ENCODE results near the gene TPSD1.
A peak's percentile ranks its signal among the peaks of the same experiment; 100 is the strongest.

TPSD1 gene

GRCh38 chr16:1272453-1273198, 16.8 kb downstream of the TPSD1 start:
- H3K9me3 ChIP-seq (ENCODE audit: insufficient read depth, low read length), result no peaks in the 10 kb centered on the region
- no peaks in the 10 kb centered on the region for H3K9me2 ChIP-seq (replicated peaks; ENCODE audit: insufficient read depth, low read length)
- peak overlapping the region; percentile 77 for H3K27ac ChIP-seq (ENCODE audit: low read depth, low read length)
- H3F3A ChIP-seq (ENCODE audit: insufficient read depth), result peaks cover 5% of the 10 kb centered on the region; the same call in 1 of the 2 replicates
- H2AFZ ChIP-seq (ENCODE audit: low read depth, low read length, severe bottlenecking), result peak overlapping the region; percentile 37
- no peaks in the 10 kb centered on the region for H3K79me2 ChIP-seq (ENCODE audit: insufficient read depth, low read length)
- H3K9ac ChIP-seq (ENCODE audit: low read length), result peak overlapping the region; percentile 37; the same call in 1 of the 2 replicates
- H3K4me3 ChIP-seq (ENCODE audit: insufficient read depth, low read length, poor library complexity, severe bottlenecking), result no peak overlapping the region
- no peaks in the 10 kb centered on the region for H3K27me3 ChIP-seq (ENCODE audit: low read length)
- TF ChIP-seq EZH2phosphoT487 (conservative IDR thresholded peaks at IDR 0.05; ENCODE audit: low read length), result no peak
- no peak for TF ChIP-seq CTCF (IDR thresholded peaks at IDR 0.05; ENCODE audit: insufficient read depth, low read length, poor library complexity, severe bottlenecking)
- H3K4me2 ChIP-seq (ENCODE audit: low read depth, low read length, poor library complexity, severe bottlenecking), result peak overlapping the region; percentile 61
- H4K20me1 ChIP-seq (ENCODE audit: low read depth, low read length), result no peaks in the 10 kb centered on the region
- no peaks in the 10 kb centered on the region for H3K36me3 ChIP-seq (ENCODE audit: low read length)

GRCh38 chr16:1273816-1274215, 17.9 kb downstream of the TPSD1 start:
- Histone ChIP-seq H3K4me3 (ENCODE audit: insufficient read depth, low read length, poor library complexity, severe bottlenecking) (no peak overlapping the region), H3K9ac (ENCODE audit: low read length) (no peak overlapping the region), H3K9me3 (ENCODE audit: insufficient read depth, low read length) (no peaks in the 10 kb centered on the region), H4K20me1 (ENCODE audit: low read depth, low read length) (no peaks in the 10 kb centered on the region), H3K27me3 (ENCODE audit: low read length) (no peaks in the 10 kb centered on the region), H3F3A (ENCODE audit: insufficient read depth) (peaks cover 5% of the 10 kb centered on the region; the same call in 1 of the 2 replicates), H3K79me2 (ENCODE audit: insufficient read depth, low read length) (no peaks in the 10 kb centered on the region), H3K9me2 (replicated peaks; ENCODE audit: insufficient read depth, low read length) (no peaks in the 10 kb centered on the region), H3K36me3 (ENCODE audit: low read length) (no peaks in the 10 kb centered on the region), H3K27ac (ENCODE audit: low read depth, low read length) (no peak overlapping the region), H2AFZ (ENCODE audit: low read depth, low read length, severe bottlenecking) (no peak overlapping the region), H3K4me2 (ENCODE audit: low read depth, low read length, poor library complexity, severe bottlenecking) (no peak overlapping the region)
- TF ChIP-seq CTCF (IDR thresholded peaks at IDR 0.05; ENCODE audit: insufficient read depth, low read length, poor library complexity, severe bottlenecking) (no peak), EZH2phosphoT487 (conservative IDR thresholded peaks at IDR 0.05; ENCODE audit: low read length) (no peak)

- TF ChIP-seq EZH2phosphoT487 (conservative IDR thresholded peaks at IDR 0.05; ENCODE audit: low read length), result no peak
- TF ChIP-seq CTCF (IDR thresholded peaks at IDR 0.05; ENCODE audit: insufficient read depth, low read length, poor library complexity, severe bottlenecking), result no peak
- Histone ChIP-seq H3F3A (ENCODE audit: insufficient read depth) (peaks cover 5% of the 10 kb centered on the region; the same call in 1 of the 2 replicates), H3K4me3 (ENCODE audit: insufficient read depth, low read length, poor library complexity, severe bottlenecking) (no peak overlapping the region), H3K4me2 (ENCODE audit: low read depth, low read length, poor library complexity, severe bottlenecking) (no peak overlapping the region), H3K9me3 (ENCODE audit: insufficient read depth, low read length) (no peaks in the 10 kb centered on the region), H2AFZ (ENCODE audit: low read depth, low read length, severe bottlenecking) (no peak overlapping the region), H4K20me1 (ENCODE audit: low read depth, low read length) (no peaks in the 10 kb centered on the region), H3K36me3 (ENCODE audit: low read length) (no peaks in the 10 kb centered on the region), H3K9me2 (replicated peaks; ENCODE audit: insufficient read depth, low read length) (no peaks in the 10 kb centered on the region), H3K79me2 (ENCODE audit: insufficient read depth, low read length) (no peaks in the 10 kb centered on the region), H3K27ac (ENCODE audit: low read depth, low read length) (no peak overlapping the region), H3K9ac (ENCODE audit: low read length) (no peak overlapping the region), H3K27me3 (ENCODE audit: low read length) (no peaks in the 10 kb centered on the region)
Observed at GRCh38 chr16:1274767-1275166, 18.9 kb downstream of the TPSD1 start.

Data from SU-DHL-6 (cell line).